Esophagus muscularis mucosa (tissue), 4 donors: ENCODE results near the gene ZNF397.

Experiments used
- CTCF ChIP-seq, 3 experiments: fragments of 200-600 bp in 2 of 3; fragments of 450-650 bp in 1 of 3; sonication (generic) in 2 of 3; IDR thresholded peaks; one replicate each; pipeline ENCODE4 v1.5.1; 2017 to 2019; ENCODE audit warnings: antibody characterized with exemption in 3 of 3, mild to moderate bottlenecking in 2 of 3, moderate library complexity in 1 of 3
- EP300 ChIP-seq: sonication (generic); formaldehyde crosslinking; IDR thresholded peaks from one replicate; pipeline ENCODE4 v1.6.1; 2017; ENCODE audit warnings: antibody characterized with exemption
- POLR2AphosphoS5 ChIP-seq, 2 donors: sonication (generic); formaldehyde crosslinking; IDR thresholded peaks; one replicate each; pipeline ENCODE4 v1.6.1; 2017; ENCODE audit warnings: antibody characterized with exemption in 2 of 2

GRCh38 chr18:35242426-35242825 lies 1.6 kb downstream of the ZNF397 start:
- TF ChIP-seq CTCF (IDR thresholded peaks at IDR 0.05) (no peak), POLR2AphosphoS5 (IDR thresholded peaks at IDR 0.05) (no peak), EP300 (no peak)
